ENCODE measurements around the gene APOBEC3G.

The APOBEC3G gene

DNA sequence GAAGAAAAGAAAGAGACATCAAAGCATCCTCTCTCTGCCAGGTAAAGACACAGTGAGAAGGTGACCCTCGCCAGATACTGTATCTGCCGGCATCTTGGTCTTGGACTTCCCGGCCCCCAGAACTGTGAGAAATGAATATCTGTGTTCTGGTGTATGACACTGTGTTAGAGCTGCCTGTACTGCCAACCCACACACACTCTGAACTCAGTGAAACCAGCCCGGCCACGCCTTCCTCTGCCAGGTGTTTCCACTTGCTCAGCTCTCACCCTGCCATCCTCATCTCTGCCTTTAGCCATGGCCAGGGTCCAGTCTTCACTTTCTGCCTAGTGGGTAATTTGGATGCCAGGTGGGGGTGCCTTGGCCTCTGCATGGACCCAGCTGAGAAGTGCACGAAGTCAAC lies 51.4 kb downstream of the APOBEC3G start:
- no peak for DNase-seq

DNA sequence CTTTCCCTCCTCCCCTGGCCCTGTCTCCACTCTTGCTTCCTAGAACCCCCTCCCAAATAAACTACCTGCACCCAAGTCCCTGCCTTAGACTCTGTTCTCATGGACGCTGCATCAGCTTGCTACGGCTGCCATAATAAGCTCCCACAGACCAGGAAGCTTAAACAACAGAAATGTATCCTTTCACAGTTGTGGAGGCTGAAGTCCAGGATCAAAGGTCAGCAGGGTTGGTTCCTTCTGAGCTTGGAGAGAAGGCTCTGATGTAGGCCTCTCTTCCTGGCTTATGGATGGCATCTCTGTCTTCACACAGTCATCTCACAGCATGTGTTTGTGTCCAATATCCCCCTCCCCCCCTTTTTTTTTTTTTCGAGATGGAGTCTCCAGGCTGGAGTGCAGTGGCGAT lies 52.0 kb downstream of the APOBEC3G start:
- no peak for DNase-seq

DNA sequence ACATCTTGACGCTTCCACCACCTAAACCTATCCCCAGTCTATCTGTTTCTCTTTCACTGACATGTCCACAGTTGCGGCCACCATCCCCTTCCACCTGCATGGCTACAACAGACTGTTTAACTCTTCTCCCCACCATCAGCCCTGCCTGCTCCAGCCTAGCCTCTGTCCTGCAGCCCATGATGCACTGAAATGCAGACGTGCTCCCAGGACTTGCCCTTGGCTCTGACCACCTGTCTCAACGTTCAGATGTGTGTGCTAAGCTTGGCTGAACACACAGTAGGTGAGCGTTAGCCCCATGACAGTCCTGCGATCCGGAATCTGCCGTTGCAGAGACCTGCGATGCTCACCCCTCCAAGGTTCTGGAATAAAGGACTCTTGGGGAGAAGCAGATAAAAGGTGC lies 52.7 kb downstream of the APOBEC3G start:
- no peak for DNase-seq

DNA sequence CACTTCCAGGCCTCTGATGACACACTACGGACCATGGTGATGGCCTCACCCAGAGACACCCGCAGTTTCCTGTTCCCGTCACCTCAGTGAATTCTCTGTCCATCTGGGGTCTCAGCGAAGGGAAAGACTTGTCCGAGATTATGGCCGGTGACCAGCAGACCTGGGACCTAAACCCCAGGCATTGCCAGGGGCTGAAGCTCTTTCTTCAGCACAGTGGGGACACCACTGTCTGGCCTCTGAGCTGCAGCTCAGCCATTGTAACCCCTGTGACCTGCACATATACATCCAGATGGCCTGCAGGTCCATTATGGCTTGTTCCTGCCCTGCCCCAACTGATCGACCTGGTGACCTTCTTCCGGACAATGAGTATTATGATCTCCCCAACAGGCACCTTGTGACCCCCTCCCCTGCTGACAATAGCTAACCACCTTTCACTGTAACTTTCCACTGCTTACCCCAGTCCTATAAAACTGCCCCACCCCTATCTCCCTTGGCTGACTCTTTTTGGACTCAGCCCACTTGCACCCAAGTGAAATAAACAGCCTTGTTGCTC lies 53.2 kb downstream of the APOBEC3G start:
- no peak for DNase-seq

DNA sequence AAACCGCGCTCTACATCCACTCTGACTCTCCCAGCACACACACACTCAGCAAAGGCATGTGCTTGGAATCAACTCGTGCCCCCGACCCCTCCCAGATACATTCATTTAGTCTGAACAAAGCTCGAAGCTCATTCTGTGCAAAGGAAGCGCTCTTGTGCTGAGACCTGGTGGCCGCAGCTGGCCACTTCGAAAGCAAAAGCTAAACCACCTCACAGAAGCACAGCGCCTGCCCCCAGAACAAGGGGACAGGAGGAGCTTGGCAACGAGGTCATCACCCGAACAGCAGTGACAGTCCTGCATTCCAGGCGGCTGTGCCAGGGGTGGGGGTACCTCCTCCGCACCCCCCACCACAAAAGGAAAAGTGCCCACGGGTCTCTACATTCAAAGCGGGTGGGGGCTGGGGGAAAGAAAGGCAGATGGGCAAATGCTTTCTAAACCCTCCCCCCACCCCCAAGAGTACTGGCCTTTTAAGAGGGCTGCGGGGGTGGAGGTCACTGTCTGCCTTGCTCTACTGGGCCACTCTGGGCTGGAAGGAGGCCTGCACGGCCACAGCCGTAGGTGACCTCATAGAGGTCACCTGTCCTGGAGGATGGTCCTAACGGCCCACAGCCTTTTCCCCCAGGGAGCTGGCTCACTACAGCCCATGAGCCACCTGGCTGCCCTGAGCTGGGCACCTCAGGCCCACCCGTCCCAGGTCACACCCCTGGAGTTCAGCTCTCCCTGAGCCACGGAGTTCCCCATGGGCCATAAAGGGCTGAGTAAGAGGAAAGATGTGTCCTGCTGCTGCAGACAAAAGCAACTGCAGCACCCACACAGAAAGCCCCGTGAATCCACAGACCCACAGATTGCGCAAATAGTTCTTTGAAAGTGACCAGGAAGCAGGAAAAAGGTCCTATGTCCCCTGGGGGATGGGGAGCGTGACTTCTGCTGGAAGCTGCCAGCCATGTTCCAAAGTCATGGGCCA lies 54.1 kb downstream of the APOBEC3G start:
- no peak for DNase-seq

DNA sequence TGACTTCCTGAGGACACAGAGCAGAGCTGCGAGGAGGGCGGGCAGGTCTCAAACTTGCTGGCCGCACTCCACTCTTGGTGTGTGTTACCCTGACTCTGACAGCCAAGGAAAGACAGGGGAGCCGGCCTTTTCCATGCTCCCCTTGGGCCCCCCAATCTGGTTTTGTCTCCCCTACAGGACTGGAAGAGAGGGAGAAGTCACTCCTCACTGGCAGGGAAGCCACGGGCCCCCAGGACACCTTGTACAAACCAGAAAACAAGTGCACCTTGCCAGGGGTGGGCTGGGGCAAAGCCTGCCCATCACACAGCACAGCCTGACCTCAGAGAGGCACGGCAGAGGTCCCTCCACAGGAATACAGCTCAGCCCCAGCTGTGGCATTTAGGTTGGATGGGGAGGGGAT lies 55.2 kb downstream of the APOBEC3G start:
- no peak for DNase-seq

DNA sequence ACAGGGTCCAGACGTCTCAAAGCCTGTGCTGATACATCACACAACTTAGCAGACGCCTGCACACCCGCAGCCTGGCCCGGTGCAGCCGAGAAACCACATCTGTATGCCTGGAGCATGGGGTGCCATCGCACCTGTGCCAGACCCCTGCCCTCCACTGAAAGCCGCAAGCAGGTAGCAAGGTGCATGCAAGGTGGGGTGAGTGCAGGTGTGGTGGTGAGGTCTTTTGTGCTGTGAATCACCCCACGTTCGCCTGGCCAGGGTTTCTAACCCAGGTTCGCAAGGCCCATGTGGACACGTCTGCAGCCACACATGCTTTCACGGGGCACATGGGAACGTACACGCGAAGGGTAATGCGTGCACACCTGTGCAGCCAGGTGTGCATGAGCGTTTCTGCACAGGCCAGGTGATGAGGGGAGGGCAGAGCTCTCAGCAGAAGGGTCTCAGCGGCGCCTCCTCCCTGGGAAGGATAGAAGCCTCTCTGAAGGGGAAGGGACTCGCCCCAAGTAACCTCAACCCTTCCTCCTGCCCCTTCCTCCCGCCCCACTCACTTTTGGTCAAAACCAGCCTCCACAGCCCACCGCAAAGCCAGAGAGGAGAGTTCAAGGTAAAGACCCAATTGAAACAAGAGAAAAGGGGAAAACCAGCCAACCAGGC lies 55.9 kb downstream of the APOBEC3G start:
- DNase-seq, result no peak

DNA sequence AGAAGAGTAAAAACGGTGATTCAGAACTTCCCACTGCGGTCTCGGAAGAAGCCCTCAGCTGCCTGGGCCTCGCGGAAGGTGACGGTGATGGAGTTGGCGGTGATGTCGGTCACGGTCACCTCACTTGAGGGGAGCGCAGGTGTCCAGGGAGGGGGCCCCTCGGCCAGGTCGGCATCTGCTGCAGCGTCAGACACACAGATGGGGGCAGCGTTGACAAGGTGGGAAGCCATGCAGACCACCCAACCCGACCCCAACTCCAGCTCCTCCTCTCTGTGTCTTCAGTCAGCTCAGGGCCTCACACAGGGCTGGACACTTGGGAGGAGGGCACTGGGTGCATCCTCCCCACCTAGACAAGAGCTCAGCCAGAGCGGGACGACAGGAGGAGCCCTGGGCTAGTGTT lies 56.8 kb downstream of the APOBEC3G start:
- DNase-seq, result no peak

DNA sequence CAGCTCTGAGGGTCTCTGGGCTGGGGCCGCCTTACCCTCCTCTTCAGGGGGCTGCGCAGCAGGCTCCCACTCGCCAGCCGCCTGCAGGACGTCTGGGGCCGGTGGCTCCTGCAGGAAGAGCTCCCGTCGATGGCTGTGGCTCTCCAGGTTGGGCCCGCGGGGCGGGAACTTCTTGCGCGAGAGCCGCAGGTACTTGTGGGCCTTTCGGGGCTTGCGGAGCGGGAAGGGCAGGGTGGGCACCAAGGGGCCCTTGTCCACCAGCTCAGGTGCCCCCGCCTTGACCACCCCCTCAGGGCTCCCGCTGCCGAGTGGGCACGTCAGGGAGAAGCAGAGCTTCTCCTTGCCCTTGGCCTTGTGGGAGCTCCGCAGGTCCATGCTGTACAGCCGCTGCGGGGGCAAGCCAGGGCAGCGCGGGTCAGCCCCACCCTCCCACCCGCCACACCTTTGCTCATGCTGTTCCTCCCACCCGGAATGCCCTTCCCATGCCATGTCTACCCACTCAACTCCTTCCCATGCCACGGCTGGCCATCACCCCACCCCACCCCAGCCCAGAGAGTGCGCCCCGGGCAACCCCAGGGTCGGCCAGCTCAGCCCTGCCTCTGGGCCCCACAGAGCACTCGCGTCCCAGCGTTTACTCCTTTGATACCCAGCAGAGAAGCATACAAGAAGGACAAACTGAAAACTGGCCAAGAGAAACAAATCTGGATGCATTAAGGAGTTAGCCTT lies 57.5 kb downstream of the APOBEC3G start:
- no peak for DNase-seq

DNA sequence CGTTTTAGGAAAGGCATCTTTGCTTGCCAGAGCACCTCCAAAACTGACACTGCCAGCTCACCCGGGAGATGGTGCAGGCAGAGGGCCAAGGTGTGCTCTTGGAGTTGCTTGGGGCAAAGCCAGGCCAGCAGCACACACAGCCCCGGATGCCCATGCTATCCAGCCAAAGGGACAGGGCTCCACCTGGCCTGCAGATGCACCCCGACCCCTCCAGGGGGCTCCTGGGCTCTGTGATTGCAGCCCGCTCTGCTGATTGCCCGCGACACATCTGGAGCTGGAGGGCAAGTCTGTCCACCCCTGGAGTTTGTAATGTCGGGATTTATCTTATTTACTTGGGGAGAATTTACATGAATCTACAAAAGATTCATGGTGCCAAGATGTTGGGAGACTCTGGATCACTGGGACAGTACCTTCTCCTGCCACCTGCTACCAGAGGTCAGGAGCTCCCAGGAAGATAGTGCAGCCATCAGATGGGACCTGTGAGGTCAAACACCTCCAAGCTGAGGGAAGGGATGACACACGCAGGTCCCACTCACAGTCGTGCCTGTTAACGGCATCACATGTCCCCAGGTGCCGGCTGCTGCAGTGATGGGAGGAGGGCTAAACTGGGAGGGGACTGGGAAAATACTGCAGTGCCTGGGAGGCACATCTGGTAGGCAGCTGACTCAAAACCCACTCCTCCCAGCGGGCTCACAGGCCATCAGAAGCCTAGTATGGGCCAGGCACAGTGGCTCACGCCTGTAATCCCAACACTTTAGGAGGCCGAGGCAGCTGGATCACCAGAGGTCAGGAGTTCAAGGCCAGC lies 58.2 kb downstream of the APOBEC3G start:
- DNase-seq, result no peak

DNA sequence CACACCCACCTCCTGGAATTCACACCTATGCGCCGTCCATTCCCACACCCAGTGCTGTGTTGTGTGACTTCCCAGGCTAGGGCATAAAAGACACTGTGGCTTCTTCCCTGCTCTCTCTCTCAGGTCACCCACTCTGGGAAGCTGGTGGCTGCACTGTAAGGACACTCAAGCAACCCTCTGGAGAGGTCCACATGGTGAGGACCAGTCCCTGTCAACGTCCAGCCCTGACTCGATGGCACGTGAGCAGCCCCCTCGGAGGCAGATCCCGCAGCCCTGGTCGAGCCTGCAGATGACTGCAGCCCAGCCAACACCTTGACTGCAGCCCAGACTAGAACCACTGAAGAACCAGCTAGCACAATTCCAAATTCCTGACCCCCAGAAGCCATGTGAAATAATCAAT lies 59.2 kb downstream of the APOBEC3G start:
- DNase-seq, result no peak

Data from NCI-H2171 treated with DMSO at 0.1 percent for 48 hours (cell line).